Effector CD4-positive, alpha-beta T cell (primary cell): ENCODE results near the gene XPO4.
"Not testable (repeated sequence)": the region's sequence is repeated elsewhere in the genome, so short reads cannot be mapped to it uniquely, and the experiment has no call there.

ENCODE experiments used
- DNase-seq: peaks from one replicate; pipeline ENCODE4 v3.0.0-alpha.2; 2020

The XPO4 gene

DNA sequence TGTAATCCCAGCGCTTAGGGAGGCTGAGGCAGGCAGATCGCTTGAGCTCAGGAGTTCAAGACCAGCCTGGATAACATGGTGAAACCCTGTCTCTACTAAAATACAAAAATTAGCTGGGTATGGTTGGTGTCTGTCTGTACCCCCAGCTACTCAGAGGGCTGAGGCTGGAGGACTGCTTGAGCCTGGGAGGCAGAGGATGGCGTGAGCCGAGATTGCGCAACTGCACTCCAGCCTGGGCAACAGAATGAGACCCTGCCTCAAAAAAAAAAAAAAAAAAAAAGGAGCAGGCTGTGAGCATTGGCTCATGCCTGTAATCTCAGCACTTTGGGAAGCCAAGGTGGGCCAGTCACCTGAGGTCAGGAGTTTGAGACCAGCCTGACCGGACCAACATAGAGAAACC is 12.0 kb downstream of the XPO4 start:
- DNase-seq: not testable (repeated sequence)

DNA sequence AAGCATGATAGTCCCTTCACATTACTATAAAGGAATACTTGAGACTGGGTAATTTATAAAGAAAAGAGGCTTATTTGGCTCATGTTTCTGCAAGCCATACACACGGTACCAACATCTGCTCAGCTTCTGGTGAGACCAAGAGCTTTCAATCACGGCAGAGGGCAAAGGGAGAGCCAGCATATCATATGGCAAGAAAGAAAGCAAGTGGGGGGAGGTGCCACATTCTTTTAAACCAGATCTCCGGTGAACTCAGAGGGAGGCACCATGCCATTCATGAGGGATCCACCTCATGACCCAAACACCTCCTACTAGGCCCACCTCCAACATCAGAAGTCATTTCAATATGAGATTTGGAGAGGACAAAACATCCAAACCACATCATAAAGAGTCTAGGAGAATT is 20.3 kb downstream of the XPO4 start:
- no peak for DNase-seq

DNA sequence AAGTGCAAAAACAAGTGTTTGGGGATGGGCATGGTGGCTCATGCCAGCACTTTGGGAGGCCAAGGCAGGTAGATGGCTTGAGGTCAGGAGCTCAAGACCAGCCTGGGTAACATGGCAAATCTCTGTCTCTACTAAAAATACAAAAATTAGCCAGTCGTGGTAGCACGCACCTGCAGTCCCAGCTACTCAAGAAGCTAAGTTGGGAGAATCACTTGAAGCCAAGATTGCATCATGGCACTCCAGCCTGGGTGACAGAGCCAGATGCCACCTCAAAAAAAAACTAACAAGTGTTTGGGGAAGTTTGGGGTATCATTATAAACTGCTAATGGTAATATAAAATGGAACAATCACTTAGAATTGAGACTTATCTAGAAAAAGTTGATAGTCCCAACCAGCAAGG is 24.6 kb downstream of the XPO4 start:
- DNase-seq: no peak

GRCh38 chr13:20876802-20877201 is 25.7 kb downstream of the XPO4 start:
- DNase-seq: not testable (repeated sequence)

DNA sequence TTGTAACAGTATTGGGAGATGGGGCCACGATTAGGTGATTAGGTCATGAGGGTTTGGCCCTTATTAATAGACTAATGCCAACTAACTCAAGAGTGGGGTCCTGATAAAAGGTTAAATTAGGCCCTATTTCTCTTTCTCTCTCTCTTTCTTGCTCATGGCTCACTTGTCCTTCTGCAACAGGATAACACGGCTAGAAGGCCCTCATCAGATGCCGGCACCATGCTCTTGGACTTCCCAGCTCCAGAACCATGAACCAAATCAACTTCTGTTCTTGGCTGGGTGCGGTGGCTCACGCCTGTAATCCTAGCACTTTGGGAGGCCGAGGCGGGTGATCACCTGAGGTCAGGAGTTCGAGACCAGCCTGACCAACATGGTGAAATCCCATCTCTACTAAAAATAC is 28.1 kb downstream of the XPO4 start:
- not testable (repeated sequence) for DNase-seq

- no peak for DNase-seq
Measured at GRCh38 chr13:20873348-20873747, 29.2 kb downstream of the XPO4 start.

GRCh38 chr13:20870829-20871228 is 31.7 kb downstream of the XPO4 start:
- no peak for DNase-seq

DNA sequence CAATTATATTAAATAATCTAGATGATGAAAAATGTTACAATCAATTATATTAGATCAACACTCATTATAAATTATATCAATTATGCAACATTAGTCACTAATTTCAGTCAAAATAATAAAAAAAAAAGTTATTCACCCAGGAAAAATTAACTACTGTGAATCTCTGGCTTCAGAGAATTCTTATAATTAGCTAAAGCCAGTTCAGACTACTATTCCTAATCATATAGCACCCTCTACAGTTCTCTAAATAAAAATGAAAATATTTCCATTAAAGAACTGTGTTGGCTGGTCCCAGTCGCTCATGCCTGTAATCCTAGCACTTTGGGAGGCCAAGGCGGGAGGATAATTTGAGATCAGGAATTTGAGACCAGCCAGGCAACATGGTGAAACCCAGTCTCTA is 33.0 kb downstream of the XPO4 start:
- no peak for DNase-seq

GRCh38 chr13:20867408-20867807 is 35.1 kb downstream of the XPO4 start:
- no peak for DNase-seq

GRCh38 chr13:20861666-20862065 is 40.9 kb downstream of the XPO4 start:
- not testable (repeated sequence) for DNase-seq

DNA sequence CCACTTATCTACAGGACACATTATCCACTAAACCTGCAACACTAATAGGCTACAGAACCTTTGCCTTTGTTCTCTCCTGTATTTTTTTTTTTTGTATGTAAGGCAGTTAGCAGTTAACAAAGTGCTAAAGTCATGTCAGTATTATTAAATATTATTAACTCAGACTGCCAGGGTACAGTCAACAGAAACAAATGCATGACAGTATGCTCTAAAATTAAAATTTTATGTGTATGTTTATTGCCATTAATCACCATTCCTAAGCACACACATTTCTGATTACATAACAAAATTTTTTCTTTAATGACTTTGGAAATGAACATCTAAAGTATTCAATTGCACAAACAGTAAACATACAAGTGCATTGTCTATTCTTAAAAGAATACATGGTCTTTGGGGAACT is 41.7 kb downstream of the XPO4 start:
- DNase-seq: no peak

- no peak for DNase-seq
Measured at GRCh38 chr13:20856650-20857049, 45.9 kb downstream of the XPO4 start.

DNA sequence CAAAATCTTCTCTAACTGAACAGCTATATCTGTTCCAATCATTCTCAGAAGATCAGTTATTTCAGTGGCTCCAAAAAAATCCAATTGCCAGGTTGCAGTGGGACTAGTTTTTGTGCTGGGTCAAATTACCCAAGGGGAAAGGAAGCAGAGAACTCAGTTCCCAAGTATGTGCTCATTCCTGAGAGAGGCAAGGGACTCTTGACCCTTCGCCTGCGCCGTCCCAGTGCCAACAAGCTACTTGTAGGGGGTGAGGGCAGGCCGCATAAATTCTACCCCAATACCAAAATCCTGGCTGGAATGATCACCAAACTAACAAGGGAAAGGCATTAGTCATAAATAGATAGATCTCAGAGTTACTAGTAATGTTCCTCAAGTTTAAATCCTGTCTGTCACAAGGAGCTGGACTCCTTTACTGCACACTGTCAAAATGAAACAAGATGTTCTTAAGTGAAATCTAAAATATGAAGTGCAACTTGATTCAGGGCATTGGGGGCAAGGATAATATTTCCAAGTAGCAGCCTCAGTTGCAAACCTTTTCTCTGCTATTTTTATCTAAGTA is 50.6 kb downstream of the XPO4 start:
- DNase-seq: no peak

- DNase-seq: no peak
Measured at GRCh38 chr13:20848944-20849343, 53.6 kb downstream of the XPO4 start.

- DNase-seq: no peak
Measured at GRCh38 chr13:20848203-20848602, 54.3 kb downstream of the XPO4 start.

DNA sequence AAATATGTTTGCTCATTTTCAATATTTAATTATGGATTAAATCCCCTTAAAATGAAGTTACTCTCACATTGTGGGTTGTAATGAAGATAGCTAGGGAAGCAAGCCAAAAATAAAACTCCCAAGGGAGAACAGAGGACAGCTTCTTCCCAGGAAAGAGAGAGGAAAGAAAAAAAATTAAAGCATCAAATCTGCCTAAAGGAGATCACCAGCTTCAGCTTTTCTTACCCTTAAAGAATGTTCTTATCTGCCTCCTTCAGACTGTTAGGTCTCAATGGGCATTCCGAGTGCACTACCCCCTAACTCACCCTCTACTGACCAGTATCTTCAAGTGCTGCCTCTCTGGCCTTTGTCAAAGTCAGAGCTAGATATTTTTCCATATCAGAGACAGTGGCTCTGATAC is 55.2 kb downstream of the XPO4 start:
- no peak for DNase-seq

- DNase-seq: no peak
Measured at GRCh38 chr13:20843166-20843565, 59.4 kb downstream of the XPO4 start.

- DNase-seq: no peak
Measured at GRCh38 chr13:20840568-20840967, 62.0 kb downstream of the XPO4 start.

DNA sequence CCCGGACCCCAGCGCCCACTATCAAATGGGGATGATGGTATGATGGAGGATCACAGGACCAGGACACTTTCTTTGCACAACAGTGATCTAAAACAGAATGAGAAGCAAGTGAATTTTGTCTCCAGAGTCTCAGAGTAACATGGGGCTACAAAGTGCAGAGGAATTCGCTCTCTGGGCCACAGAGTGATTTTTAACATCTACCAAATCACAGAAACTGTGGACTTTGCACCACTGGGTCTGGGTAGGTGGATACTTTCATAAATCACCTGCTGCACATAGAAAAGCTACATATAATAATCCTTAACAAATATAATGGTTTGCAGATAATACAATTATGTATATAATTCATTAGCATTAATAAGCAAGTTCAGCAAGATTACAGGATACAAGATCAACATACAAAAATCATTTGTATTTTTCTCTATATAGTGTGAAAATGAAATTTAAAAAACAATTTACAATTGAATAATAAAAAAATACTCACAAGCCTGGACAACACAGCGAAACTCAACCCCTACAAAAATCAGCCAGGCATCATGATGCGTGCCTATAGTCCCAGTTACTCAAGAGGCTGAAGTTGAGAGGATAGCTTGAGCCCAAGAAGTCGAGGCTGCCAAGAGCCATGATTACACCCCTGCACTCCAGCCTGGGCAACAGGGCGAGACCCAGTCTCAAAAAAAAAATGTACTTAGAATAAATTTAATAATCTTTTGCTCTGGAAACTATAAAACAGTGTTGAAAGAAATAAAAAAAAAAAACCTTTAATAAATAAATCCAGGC is 68.5 kb downstream of the XPO4 start:
- DNase-seq: no peak

- no peak for DNase-seq
Measured at GRCh38 chr13:20832861-20833260, 69.7 kb downstream of the XPO4 start.

GRCh38 chr13:20831933-20832332 is 70.6 kb downstream of the XPO4 start:
- no peak for DNase-seq

- DNase-seq: no peak
Measured at GRCh38 chr13:20831254-20831653, 71.3 kb downstream of the XPO4 start.

DNA sequence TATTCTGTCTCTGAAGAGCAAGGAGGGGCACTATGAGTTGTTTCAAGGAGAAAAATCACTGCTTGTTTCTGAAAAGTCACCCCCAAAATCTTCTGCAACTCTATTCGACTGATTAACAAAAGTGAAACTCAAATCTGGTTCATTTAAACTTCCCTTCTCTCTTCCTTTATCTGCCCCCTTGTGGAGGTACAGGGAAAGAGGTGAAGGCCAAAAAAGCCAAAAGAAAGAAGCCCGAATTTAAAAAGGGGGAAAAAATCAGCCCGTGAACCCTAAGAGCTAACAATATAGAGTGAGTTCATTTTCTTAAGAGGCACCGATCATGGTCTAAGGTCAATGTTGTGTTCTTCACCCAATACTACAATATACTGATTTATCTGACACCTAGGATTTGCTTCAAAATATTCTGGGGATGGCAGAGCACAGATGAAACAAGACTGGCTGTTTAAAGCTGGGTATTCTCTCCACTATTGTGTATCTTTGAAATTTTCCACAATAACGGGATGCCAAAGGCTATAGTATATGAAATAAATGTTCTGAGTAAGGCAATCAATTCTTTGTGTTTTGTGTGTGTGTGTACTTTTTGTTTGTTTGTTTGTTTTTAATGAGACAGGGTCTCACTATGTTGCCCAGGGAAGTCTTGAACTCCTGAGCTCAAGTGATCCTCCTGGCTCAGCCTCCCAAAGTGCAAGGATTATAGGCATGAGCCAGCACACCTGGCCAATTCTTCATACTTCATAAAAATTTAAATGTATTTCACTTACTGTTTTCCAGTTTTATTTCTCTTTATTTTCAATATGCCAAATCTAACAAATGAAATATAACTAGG is 73.8 kb downstream of the XPO4 start:
- peak; percentile 37 for DNase-seq
